PFSK-1 (cell line): ENCODE data around the gene ELP2.

Experiments used
- POLR2AphosphoS5 ChIP-seq: IDR thresholded peaks from 2 replicates; pipeline ENCODE4 v1.6.1; 2012; ENCODE audit warnings: low read depth, mild to moderate bottlenecking, control low read depth, low read length, moderate library complexity
- SIN3A ChIP-seq: IDR thresholded peaks from 2 replicates; pipeline ENCODE4 v1.6.1; 2012; ENCODE audit warnings: mild to moderate bottlenecking, low read length, moderate library complexity, borderline replicate concordance; ENCODE audit not compliant: insufficient read depth
- TAF1 ChIP-seq: IDR thresholded peaks from 2 replicates; pipeline ENCODE4 v1.6.1; 2012; ENCODE audit warnings: low read length, control low read depth, borderline replicate concordance; ENCODE audit not compliant: insufficient read depth

GRCh38 chr18:36189486-36189885 is 59.8 kb downstream of the ELP2 start:
- TF ChIP-seq POLR2AphosphoS5 (no peak), TAF1 (no peak), SIN3A (no peak)
